Measurements from ENCODE around the gene ADA. TPM values are rescaled to one million over a fixed set of nuclear protein-coding genes. Genes with fewer than 3 reads are reported as not detected.

ADA gene
- total RNA-seq, 2 donors from 2014 or later: 1.1 to 10.0 TPM

DNA sequence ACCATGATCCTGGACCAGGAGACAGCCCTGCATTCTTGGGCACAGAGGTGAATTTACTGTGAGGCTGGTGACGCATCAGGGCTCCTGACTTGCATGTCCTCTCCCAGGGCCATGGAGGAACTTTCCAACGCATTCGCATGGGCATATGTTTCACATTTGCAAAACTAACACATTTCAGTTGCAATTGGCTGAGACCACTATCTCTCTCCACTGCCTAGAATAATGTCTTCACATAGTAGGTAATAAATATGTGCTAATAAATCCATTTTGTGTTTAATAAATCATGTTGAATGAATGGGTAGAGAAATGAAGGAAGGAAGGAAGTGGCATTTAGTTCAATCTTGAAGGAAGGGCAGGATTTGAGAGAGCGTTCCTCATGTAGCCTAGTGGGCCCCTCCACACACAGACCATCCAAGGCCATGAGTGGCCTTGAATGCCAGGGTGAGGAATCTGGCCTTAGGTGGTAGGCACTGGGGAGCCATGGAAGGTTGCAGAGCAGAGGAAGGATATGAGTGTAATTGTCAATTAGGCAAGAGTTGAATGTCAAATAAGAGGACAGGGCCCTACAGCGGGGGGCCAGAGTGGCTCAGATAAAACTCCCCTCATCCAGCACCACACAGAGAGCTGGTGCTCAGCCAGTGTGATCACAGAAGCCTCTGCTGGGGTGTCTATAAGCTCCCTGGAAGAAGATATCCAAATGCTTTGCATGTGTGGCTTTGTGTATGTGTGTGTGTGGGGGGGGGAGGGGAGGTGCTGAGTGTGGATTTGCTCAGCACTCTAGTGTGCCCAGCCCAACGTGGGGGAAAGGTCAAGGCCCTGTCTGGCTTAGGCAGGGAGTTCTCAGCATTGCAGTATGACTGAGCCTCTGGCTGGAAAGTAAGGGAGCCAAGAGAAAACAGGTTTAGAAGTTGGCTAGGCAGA is 32.8 kb upstream of the ADA start:
- H3K4me3 ChIP-seq: no peak overlapping the region
- intact Hi-C loops (cut with DNase I): loop anchor here (5.0 kb wide), 2 partner anchors 207 to 302 kb away; partner anchors contain the start of gene TTPAL
- WGBS: 78% methylated on average over 6 of the region's 6 CpGs
- TF ChIP-seq, protein P1, sequence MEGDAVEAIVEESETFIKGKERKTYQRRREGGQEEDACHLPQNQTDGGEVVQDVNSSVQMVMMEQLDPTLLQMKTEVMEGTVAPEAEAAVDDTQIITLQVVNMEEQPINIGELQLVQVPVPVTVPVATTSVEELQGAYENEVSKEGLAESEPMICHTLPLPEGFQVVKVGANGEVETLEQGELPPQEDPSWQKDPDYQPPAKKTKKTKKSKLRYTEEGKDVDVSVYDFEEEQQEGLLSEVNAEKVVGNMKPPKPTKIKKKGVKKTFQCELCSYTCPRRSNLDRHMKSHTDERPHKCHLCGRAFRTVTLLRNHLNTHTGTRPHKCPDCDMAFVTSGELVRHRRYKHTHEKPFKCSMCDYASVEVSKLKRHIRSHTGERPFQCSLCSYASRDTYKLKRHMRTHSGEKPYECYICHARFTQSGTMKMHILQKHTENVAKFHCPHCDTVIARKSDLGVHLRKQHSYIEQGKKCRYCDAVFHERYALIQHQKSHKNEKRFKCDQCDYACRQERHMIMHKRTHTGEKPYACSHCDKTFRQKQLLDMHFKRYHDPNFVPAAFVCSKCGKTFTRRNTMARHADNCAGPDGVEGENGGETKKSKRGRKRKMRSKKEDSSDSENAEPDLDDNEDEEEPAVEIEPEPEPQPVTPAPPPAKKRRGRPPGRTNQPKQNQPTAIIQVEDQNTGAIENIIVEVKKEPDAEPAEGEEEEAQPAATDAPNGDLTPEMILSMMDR (IDR thresholded peaks at IDR 0.05): no peak
- TF ChIP-seq POLR2AphosphoS5 (IDR thresholded peaks at IDR 0.05) (no peak), POLR2A (IDR thresholded peaks at IDR 0.05) (no peak)
- H3K36me3 ChIP-seq: no peaks in the 10 kb centered on the region
- H3K9me3 ChIP-seq: no peaks in the 10 kb centered on the region
- H3K4me1 ChIP-seq (replicated peaks): no peaks in the 10 kb centered on the region
- no peak for DNase-seq (ENCODE audit: low spot score)
- H3K27me3 ChIP-seq (replicated peaks; ENCODE audit: insufficient read depth): no peaks in the 10 kb centered on the region
- H3K27ac ChIP-seq: no peak overlapping the region

DNA sequence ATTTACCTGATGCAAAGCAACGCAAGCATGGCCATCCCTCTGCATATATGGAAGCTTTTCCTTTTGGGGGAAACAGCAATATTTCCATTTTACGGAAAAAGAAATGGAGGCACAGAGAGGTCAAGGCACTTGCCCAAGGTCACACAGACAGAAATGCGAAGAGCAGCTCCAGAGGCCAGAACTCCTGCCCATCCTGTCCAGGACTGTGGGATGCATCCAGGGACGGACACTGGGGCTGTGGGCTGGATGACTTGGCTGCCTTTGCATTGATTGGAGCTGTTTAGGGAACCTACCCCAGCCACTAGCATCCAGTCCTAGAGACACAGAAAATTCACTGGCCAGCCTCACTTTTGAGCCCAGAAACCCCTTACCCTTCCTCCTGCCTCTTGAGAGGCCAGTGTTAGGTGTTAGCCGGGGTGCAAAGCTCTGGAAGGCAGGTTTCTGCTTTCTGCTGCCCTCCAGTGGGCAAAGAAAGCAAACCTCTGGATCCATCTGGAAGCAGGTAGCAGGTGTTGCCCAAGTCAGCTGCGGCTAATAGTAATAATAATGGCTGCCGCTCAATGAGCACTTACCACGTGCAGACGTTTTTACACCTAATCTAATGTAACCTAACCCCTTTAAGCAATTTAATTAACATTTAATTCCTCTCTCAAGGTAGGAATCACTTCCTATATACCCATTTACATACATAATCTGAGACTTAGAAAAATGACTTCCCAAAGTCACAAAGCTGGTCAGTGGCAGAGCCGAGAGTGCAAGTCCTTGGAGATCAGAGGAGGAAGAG is 32.0 kb upstream of the ADA start:
- Histone ChIP-seq H3K9me3 (no peaks in the 10 kb centered on the region), H3K27me3 (replicated peaks; ENCODE audit: insufficient read depth) (no peaks in the 10 kb centered on the region), H3K36me3 (no peaks in the 10 kb centered on the region), H3K4me3 (no peak overlapping the region), H3K4me1 (replicated peaks) (no peaks in the 10 kb centered on the region), H3K27ac (no peak overlapping the region)
- DNase-seq (ENCODE audit: low spot score): peak; percentile 47
- TF ChIP-seq POLR2AphosphoS5 (IDR thresholded peaks at IDR 0.05) (no peak), POLR2A (IDR thresholded peaks at IDR 0.05) (no peak)
- TF ChIP-seq, protein P1 (IDR thresholded peaks at IDR 0.05): peak in 3 of 4 experiments; percentile 28 to 72 (median 41)
- 36% methylated on average over 10 of the region's 10 CpGs for WGBS
- intact Hi-C loops (cut with DNase I): loop anchor here (5.0 kb wide), 2 partner anchors 206 to 301 kb away; partner anchors contain the start of gene TTPAL

DNA sequence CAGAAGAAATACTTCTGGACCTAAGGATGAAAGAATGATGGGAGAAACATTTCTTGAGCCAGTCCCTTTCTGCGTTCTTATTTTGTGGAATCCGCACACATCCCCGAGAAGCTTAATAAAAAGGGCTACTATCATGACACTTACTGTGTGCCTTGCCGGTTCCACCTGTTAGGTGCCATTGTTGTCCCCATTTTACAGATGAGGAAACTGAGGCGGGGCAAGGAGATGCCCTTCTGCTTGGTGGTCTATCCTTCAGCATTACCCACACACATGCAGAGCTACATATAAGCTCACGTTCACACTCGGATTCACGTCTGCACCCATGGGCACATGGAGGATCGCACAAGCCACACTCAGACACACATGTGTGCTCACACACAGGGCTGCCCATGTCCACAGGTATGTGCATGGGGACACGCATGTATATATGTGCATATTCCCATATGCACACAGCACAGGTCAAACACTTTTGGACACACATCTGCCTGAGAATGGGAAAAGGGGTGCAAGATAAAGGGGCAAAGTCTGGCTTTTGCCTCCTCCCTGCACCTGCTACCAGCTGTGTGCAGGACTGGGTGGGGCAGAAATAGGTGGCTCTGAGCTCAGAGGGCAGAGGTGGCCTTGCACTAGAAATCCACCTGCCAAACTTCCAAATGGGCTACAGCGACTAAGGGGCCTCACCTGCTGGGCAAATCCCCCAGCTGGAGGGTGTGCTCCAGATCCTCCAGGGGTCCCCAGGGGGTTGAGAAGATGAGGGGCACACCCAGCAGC is 30.5 kb upstream of the ADA start:
- Histone ChIP-seq H3K36me3 (no peaks in the 10 kb centered on the region), H3K4me1 (replicated peaks) (no peaks in the 10 kb centered on the region), H3K27ac (no peak overlapping the region), H3K4me3 (no peak overlapping the region), H3K27me3 (replicated peaks; ENCODE audit: insufficient read depth) (no peaks in the 10 kb centered on the region), H3K9me3 (no peaks in the 10 kb centered on the region)
- TF ChIP-seq POLR2AphosphoS5 (IDR thresholded peaks at IDR 0.05) (no peak), POLR2A (IDR thresholded peaks at IDR 0.05) (no peak)
- TF ChIP-seq, protein P1 (IDR thresholded peaks at IDR 0.05): no peak
- no peak for DNase-seq (ENCODE audit: low spot score)
- intact Hi-C loops (cut with DNase I): loop anchor here (5.0 kb wide), 2 partner anchors 205 to 300 kb away; partner anchors contain the start of gene TTPAL
- 95% methylated on average over 11 of the region's 11 CpGs for WGBS

DNA sequence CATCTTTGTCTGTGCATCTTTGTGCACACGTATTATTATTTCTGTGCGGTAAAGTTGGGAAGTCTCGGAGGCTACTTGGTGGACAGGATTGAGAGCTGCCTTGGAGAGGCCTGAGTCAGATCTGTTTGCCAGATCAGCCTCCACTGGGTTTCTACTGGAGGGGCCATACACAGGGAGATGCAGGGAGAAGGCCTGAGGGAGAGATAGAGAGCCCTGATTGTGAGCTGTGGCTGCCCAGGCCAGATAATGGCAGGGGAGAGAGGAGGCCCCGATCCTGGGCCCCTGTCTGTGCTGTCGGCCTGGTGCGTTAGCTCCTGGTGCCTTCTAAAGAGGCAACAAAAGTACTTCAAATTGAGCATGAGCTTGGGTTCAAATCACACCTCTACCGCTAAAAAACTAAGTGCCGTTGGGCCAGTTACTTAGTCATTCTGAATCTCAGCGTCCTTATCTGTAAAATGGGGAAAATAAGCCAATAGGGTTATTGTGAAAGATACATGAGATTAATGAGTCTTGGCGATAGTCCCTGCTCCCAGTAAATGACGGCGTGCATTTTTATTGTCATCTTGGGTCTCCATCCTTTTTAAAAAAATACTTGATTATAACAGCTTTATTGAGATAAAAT is 27.6 kb upstream of the ADA start:
- intact Hi-C loops (cut with DNase I): no loop called here
- no peaks in the 10 kb centered on the region for H3K9me3 ChIP-seq
- 79% methylated on average over 12 of the region's 12 CpGs for WGBS

More for the DNA sequence above, 27.6 kb upstream of the ADA start:
- H3K27me3 ChIP-seq (replicated peaks; ENCODE audit: insufficient read depth): no peaks in the 10 kb centered on the region
- no peaks in the 10 kb centered on the region for H3K36me3 ChIP-seq
- H3K27ac ChIP-seq: no peak overlapping the region
- H3K4me3 ChIP-seq: no peak overlapping the region
- H3K4me1 ChIP-seq (replicated peaks): no peaks in the 10 kb centered on the region
- DNase-seq (ENCODE audit: low spot score): no peak
- no peak for TF ChIP-seq POLR2A (IDR thresholded peaks at IDR 0.05)
- no peak for TF ChIP-seq POLR2AphosphoS5 (IDR thresholded peaks at IDR 0.05)
